ENCODE results near the gene NSMCE1. TPM values are rescaled to one million over a fixed set of nuclear protein-coding genes. Genes with fewer than 3 reads are reported as not detected.

NSMCE1 gene
- total RNA-seq, 4 donors from 2014 or later: 27.7 to 41.4 (median 31.5) TPM

GRCh38 chr16:27246439-27246838 lies 22.1 kb downstream of the NSMCE1 start:
- 76 to 82% methylated on average over 4 of the region's 4 CpGs for WGBS, 2 donors
- Histone ChIP-seq H3K27ac (peak overlapping the region in 2 of 4 donors; percentile 71 to 77), H3K36me3 (no peaks in the 10 kb centered on the region), H3K4me1 (peaks cover 0 to 56% (median 30%) of the 10 kb centered on the region in 4 donors), H3K27me3 (no peaks in the 10 kb centered on the region), H3K4me3 (no peak overlapping the region), H3K9me3 (no peaks in the 10 kb centered on the region)
- TF ChIP-seq EP300 (IDR thresholded peaks at IDR 0.05): no peak
- TF ChIP-seq POLR2A (IDR thresholded peaks at IDR 0.05): no peak
- no peak for TF ChIP-seq CTCF (IDR thresholded peaks at IDR 0.05)
- no peak for DNase-seq (ENCODE audit: low spot score in 2 of 2)

GRCh38 chr16:27245276-27246172 lies 23.0 kb downstream of the NSMCE1 start:
- no peak for DNase-seq (ENCODE audit: low spot score in 2 of 2)
- no peaks in the 10 kb centered on the region for H3K27me3 ChIP-seq
- peak overlapping the region in 3 of 4 donors; percentile 15 to 77 (median 71) for H3K27ac ChIP-seq
- 59% methylated on average over 19 of the region's 19 CpGs for WGBS, 2 donors
- no peaks in the 10 kb centered on the region for H3K9me3 ChIP-seq
- H3K36me3 ChIP-seq: no peaks in the 10 kb centered on the region
- H3K4me3 ChIP-seq: no peak overlapping the region
- H3K4me1 ChIP-seq: peaks cover 0 to 63% (median 35%) of the 10 kb centered on the region in 4 donors
- peak in 1 of 2 donors; percentile 52 for TF ChIP-seq EP300 (IDR thresholded peaks at IDR 0.05)
- no peak for TF ChIP-seq CTCF (IDR thresholded peaks at IDR 0.05)

GRCh38 chr16:27244363-27244755 lies 24.2 kb downstream of the NSMCE1 start:
- Histone ChIP-seq H3K36me3 (no peaks in the 10 kb centered on the region), H3K27ac (peak overlapping the region in 3 of 4 donors; percentile 9 to 77 (median 71)), H3K4me3 (no peak overlapping the region), H3K4me1 (peaks cover 0 to 74% (median 35%) of the 10 kb centered on the region in 4 donors), H3K27me3 (no peaks in the 10 kb centered on the region), H3K9me3 (no peaks in the 10 kb centered on the region)
- DNase-seq (ENCODE audit: low spot score in 2 of 2): no peak
- no peak for TF ChIP-seq EP300 (IDR thresholded peaks at IDR 0.05)
- no peak for TF ChIP-seq CTCF (IDR thresholded peaks at IDR 0.05)
- TF ChIP-seq POLR2A (IDR thresholded peaks at IDR 0.05): no peak
- WGBS, 2 donors: 83 to 90% methylated on average over 7 of the region's 7 CpGs

- Histone ChIP-seq H3K27ac (peak overlapping the region in 3 of 4 donors; percentile 9 to 77 (median 71)), H3K36me3 (no peaks in the 10 kb centered on the region), H3K9me3 (no peaks in the 10 kb centered on the region), H3K4me3 (no peak overlapping the region), H3K4me1 (peaks cover 0 to 75% (median 35%) of the 10 kb centered on the region in 4 donors), H3K27me3 (no peaks in the 10 kb centered on the region)
- 91 to 95% methylated on average over 11 of the region's 11 CpGs for WGBS, 2 donors
- TF ChIP-seq EP300 (IDR thresholded peaks at IDR 0.05) (no peak), POLR2A (IDR thresholded peaks at IDR 0.05) (no peak), CTCF (IDR thresholded peaks at IDR 0.05) (no peak)
- no peak for DNase-seq (ENCODE audit: low spot score in 2 of 2)
Observed at GRCh38 chr16:27243725-27244362, 24.7 kb downstream of the NSMCE1 start.
